ENCODE measurements around the gene STPG1. TPM values are rescaled to one million over a fixed set of nuclear protein-coding genes. Genes with fewer than 3 reads are reported as not detected.

Gene STPG1
- polyA plus RNA-seq, 1 donor from 2014 or later: 0.89 TPM

DNA sequence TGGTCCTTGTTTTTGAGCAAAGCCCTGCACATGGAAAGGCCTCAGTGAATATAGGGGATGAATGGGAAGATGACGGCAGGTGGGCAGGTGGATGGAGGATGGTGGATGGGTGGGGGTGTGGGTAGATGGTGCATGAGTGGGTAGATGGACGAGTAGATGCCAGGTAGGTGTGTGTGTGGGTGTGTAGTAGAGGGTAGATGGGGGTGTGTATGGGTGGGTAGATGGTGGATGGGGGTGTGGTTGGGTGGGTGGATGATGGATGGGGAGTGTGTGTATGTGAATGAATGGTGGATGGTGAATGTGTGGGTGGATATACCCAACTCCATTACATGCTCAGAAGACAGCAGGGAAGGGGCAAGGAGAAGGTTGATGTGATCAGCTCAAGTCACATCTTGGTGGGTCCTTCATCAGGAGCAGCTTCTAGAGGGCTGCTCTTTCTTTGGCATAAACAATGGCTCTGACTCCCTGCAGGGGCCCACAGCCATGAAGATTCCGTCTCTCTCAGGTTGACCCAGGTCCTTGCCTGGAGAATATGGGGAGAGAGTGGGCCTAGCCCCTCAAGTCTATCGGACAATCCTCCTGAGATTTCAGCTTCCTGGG is 60.2 kb downstream of the STPG1 start:
- Histone ChIP-seq H4K20me1 (ENCODE audit: insufficient read depth) (no peaks in the 10 kb centered on the region), H3K27ac (ENCODE audit: low read length) (no peak overlapping the region), H3K36me3 (ENCODE audit: insufficient read depth, low read length) (no peaks in the 10 kb centered on the region), H3K79me2 (replicated peaks; ENCODE audit: insufficient read depth, low read length) (no peaks in the 10 kb centered on the region), H3K9me3 (ENCODE audit: low read length) (no peaks in the 10 kb centered on the region), H3K27me3 (ENCODE audit: insufficient read depth, low read depth, low read length) (no peaks in the 10 kb centered on the region), H3K4me3 (ENCODE audit: low read length) (no peak overlapping the region), H3K9me2 (ENCODE audit: insufficient read depth, low read length) (no peaks in the 10 kb centered on the region), H3K9ac (ENCODE audit: low read length) (no peak overlapping the region), H3F3A (ENCODE audit: insufficient read depth, low read length, poor library complexity, severe bottlenecking) (no peaks in the 10 kb centered on the region), H2AFZ (ENCODE audit: low read depth, low read length) (no peak overlapping the region), H3K4me2 (ENCODE audit: low read length) (no peak overlapping the region)
- TF ChIP-seq POLR2AphosphoS5 (IDR thresholded peaks at IDR 0.05) (no peak), EZH2 (IDR thresholded peaks at IDR 0.05; ENCODE audit: borderline replicate concordance, insufficient read depth, low read length, poor library complexity, severe bottlenecking) (no peak), EP300 (conservative IDR thresholded peaks at IDR 0.05; ENCODE audit: poor library complexity, severe bottlenecking) (no peak), MXI1 (conservative IDR thresholded peaks at IDR 0.05; ENCODE audit: poor library complexity, severe bottlenecking) (no peak), SMC3 (conservative IDR thresholded peaks at IDR 0.05; ENCODE audit: poor library complexity) (no peak), RAD21 (conservative IDR thresholded peaks at IDR 0.05) (no peak), TAF1 (IDR thresholded peaks at IDR 0.05; ENCODE audit: low read depth) (no peak)
- TF ChIP-seq, protein P1, sequence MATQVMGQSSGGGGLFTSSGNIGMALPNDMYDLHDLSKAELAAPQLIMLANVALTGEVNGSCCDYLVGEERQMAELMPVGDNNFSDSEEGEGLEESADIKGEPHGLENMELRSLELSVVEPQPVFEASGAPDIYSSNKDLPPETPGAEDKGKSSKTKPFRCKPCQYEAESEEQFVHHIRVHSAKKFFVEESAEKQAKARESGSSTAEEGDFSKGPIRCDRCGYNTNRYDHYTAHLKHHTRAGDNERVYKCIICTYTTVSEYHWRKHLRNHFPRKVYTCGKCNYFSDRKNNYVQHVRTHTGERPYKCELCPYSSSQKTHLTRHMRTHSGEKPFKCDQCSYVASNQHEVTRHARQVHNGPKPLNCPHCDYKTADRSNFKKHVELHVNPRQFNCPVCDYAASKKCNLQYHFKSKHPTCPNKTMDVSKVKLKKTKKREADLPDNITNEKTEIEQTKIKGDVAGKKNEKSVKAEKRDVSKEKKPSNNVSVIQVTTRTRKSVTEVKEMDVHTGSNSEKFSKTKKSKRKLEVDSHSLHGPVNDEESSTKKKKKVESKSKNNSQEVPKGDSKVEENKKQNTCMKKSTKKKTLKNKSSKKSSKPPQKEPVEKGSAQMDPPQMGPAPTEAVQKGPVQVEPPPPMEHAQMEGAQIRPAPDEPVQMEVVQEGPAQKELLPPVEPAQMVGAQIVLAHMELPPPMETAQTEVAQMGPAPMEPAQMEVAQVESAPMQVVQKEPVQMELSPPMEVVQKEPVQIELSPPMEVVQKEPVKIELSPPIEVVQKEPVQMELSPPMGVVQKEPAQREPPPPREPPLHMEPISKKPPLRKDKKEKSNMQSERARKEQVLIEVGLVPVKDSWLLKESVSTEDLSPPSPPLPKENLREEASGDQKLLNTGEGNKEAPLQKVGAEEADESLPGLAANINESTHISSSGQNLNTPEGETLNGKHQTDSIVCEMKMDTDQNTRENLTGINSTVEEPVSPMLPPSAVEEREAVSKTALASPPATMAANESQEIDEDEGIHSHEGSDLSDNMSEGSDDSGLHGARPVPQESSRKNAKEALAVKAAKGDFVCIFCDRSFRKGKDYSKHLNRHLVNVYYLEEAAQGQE (IDR thresholded peaks at IDR 0.05; ENCODE audit: borderline replicate concordance): no peak
- TF ChIP-seq, protein P2, sequence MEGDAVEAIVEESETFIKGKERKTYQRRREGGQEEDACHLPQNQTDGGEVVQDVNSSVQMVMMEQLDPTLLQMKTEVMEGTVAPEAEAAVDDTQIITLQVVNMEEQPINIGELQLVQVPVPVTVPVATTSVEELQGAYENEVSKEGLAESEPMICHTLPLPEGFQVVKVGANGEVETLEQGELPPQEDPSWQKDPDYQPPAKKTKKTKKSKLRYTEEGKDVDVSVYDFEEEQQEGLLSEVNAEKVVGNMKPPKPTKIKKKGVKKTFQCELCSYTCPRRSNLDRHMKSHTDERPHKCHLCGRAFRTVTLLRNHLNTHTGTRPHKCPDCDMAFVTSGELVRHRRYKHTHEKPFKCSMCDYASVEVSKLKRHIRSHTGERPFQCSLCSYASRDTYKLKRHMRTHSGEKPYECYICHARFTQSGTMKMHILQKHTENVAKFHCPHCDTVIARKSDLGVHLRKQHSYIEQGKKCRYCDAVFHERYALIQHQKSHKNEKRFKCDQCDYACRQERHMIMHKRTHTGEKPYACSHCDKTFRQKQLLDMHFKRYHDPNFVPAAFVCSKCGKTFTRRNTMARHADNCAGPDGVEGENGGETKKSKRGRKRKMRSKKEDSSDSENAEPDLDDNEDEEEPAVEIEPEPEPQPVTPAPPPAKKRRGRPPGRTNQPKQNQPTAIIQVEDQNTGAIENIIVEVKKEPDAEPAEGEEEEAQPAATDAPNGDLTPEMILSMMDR (IDR thresholded peaks at IDR 0.05; ENCODE audit: poor library complexity, severe bottlenecking): no peak

DNA sequence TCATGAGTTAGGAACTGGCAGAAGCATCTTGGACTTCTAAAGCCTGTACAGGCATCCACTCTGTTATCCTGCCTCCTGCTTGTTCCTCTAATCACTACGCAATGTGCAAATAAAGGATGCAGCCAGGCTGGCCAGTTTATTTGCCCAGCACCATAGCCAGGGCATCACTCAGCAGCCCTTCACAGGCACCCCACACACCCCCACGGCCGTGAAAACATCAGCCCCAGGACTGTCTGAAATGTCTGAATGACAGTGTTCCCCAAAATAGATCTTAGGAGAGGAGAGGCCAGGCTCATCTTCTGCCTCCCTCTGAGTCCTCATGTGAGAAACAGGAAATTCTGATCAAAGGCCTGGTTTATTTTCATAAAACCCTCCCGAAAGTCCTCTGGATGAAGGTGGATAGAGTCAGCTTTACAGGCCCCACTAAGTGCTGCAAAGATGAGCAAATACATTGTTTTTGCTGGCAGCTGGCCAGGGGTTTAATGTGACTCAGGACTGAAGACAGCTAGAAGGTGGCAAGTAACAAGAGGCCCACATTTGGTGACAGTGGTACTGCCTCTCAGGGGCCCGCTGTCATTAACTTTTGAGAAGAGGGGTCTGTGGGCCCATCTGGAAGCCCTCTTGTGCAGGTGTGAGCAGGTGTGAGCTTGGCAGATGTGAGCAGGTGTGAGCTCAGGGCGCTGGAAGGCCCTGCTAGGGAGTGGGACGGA is 61.5 kb downstream of the STPG1 start:
- Histone ChIP-seq H4K20me1 (ENCODE audit: insufficient read depth) (no peaks in the 10 kb centered on the region), H3K36me3 (ENCODE audit: insufficient read depth, low read length) (no peaks in the 10 kb centered on the region), H3K27ac (ENCODE audit: low read length) (no peak overlapping the region), H3K9ac (ENCODE audit: low read length) (no peak overlapping the region), H3K4me3 (ENCODE audit: low read length) (no peak overlapping the region), H3K9me3 (ENCODE audit: low read length) (no peaks in the 10 kb centered on the region), H3F3A (ENCODE audit: insufficient read depth, low read length, poor library complexity, severe bottlenecking) (no peaks in the 10 kb centered on the region), H2AFZ (ENCODE audit: low read depth, low read length) (no peak overlapping the region), H3K9me2 (ENCODE audit: insufficient read depth, low read length) (no peaks in the 10 kb centered on the region), H3K27me3 (ENCODE audit: insufficient read depth, low read depth, low read length) (no peaks in the 10 kb centered on the region), H3K79me2 (replicated peaks; ENCODE audit: insufficient read depth, low read length) (no peaks in the 10 kb centered on the region), H3K4me2 (ENCODE audit: low read length) (no peak overlapping the region)
- TF ChIP-seq POLR2AphosphoS5 (IDR thresholded peaks at IDR 0.05): no peak
- TF ChIP-seq EZH2 (IDR thresholded peaks at IDR 0.05; ENCODE audit: borderline replicate concordance, insufficient read depth, low read length, poor library complexity, severe bottlenecking): no peak
- no peak for TF ChIP-seq SMC3 (conservative IDR thresholded peaks at IDR 0.05; ENCODE audit: poor library complexity)
- TF ChIP-seq EP300 (conservative IDR thresholded peaks at IDR 0.05; ENCODE audit: poor library complexity, severe bottlenecking): no peak
- TF ChIP-seq RAD21 (conservative IDR thresholded peaks at IDR 0.05): no peak
- TF ChIP-seq, protein P1 (IDR thresholded peaks at IDR 0.05; ENCODE audit: borderline replicate concordance): no peak
- TF ChIP-seq TAF1 (IDR thresholded peaks at IDR 0.05; ENCODE audit: low read depth): no peak
- TF ChIP-seq, protein P2 (IDR thresholded peaks at IDR 0.05; ENCODE audit: poor library complexity, severe bottlenecking): no peak
- no peak for TF ChIP-seq MXI1 (conservative IDR thresholded peaks at IDR 0.05; ENCODE audit: poor library complexity, severe bottlenecking)

Measured in neural cell (in vitro differentiated cells).